ENCODE measurements around the gene TUBA1C. TPM values are rescaled to one million over a fixed set of nuclear protein-coding genes. Genes with fewer than 3 reads are reported as not detected.
"Not testable (repeated sequence)": the region's sequence is repeated elsewhere in the genome, so short reads cannot be mapped to it uniquely, and the experiment has no call there.

Gene TUBA1C
- total RNA-seq, 1 donor from 2014 or later: 123 TPM

DNA sequence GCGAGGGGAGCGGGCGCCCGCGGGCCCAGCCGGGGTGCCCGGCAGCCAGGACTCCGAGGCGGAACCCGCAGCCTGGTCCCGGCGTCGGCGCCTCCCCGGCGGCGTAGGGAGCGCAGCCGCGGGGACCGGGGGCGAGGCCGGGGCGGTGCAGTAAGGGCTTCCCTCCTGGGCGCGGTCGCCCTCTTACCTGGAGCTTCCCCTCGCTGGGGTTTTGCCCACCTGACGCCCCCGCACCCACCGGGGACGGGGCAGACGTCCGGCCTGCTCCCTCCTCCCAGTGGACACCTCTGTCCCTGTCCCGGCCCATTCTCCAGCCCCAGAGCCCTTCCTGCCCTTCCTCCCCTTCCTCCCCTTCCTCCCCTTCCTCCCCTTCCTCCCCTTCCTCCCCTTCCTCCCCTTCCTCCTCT is 413 bp upstream of the TUBA1C start:
- Mint-ChIP-seq H3K4me3 (peak overlapping the region; percentile 87), H3K4me1 (peaks cover 17% of the 10 kb centered on the region), H3K9me3 (no peaks in the 10 kb centered on the region), H3K27me3 (ENCODE audit: low read depth) (no peaks in the 10 kb centered on the region), H3K36me3 (peaks cover 10% of the 10 kb centered on the region), H3K27ac (peak overlapping the region; percentile 73)
- TF ChIP-seq, protein P1, sequence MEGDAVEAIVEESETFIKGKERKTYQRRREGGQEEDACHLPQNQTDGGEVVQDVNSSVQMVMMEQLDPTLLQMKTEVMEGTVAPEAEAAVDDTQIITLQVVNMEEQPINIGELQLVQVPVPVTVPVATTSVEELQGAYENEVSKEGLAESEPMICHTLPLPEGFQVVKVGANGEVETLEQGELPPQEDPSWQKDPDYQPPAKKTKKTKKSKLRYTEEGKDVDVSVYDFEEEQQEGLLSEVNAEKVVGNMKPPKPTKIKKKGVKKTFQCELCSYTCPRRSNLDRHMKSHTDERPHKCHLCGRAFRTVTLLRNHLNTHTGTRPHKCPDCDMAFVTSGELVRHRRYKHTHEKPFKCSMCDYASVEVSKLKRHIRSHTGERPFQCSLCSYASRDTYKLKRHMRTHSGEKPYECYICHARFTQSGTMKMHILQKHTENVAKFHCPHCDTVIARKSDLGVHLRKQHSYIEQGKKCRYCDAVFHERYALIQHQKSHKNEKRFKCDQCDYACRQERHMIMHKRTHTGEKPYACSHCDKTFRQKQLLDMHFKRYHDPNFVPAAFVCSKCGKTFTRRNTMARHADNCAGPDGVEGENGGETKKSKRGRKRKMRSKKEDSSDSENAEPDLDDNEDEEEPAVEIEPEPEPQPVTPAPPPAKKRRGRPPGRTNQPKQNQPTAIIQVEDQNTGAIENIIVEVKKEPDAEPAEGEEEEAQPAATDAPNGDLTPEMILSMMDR (IDR thresholded peaks at IDR 0.05; ENCODE audit: unreplicated experiment): no peak
- DNase-seq (ENCODE audit: low spot score in 2 of 2, unreplicated experiment in 2 of 2): peak; percentile 34 to 71

DNA sequence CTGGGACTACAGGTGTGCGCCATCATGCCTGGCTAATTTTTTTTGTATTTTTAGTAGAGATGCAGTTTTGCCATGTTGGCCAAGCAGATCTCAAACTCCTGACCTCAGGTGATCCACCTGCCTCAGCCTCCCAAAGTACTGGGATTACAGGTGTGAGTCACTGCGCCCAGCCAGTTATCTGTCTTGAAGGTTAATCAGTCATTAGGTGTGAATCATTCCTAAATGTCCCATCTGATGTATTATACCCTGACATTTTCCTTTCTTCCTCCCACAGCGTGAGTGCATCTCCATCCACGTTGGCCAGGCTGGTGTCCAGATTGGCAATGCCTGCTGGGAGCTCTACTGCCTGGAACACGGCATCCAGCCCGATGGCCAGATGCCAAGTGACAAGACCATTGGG is 4.3 kb downstream of the TUBA1C start:
- H3K36me3 Mint-ChIP-seq: peaks cover 28% of the 10 kb centered on the region
- H3K27ac Mint-ChIP-seq: peak overlapping the region; percentile 72
- H3K4me1 Mint-ChIP-seq: not testable (repeated sequence)

DNA sequence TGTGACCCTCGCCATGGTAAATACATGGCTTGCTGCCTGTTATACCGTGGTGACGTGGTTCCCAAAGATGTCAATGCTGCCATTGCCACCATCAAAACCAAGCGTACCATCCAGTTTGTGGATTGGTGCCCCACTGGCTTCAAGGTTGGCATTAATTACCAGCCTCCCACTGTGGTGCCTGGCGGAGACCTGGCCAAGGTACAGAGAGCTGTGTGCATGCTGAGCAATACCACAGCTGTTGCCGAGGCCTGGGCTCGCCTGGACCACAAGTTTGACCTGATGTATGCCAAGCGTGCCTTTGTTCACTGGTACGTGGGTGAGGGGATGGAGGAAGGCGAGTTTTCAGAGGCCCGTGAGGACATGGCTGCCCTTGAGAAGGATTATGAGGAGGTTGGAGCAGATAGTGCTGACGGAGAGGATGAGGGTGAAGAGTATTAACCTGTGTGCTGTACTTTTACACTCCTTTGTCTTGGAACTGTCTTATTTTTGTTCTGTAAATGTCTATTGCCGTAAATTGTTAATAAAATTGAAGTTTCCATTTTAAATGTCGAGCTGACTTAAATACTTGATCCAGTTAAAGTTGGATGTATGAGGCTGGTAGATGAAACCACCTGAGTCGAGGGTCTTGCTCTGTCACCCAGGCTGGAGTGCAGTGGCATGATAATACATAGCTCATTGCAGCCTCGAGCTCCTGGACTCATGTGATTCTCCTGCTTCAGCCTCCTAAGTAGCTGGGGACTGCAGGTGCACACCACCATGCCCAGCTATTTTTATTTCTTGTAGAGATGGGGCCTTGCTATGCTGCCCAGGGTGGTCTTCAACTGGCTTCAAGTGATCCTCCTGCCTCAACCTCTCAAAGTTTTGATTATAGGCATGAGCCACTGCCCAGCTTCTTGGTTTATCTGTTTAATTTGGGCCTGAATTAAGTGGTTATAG is 8.2 kb downstream of the TUBA1C start:
- peaks cover 3% of the 10 kb centered on the region for H3K4me1 Mint-ChIP-seq
- no peak for DNase-seq (ENCODE audit: low spot score in 2 of 2, unreplicated experiment in 2 of 2)
- H3K36me3 Mint-ChIP-seq: peaks cover 24% of the 10 kb centered on the region
- no peak overlapping the region for H3K4me3 Mint-ChIP-seq
- no peaks in the 10 kb centered on the region for H3K27me3 Mint-ChIP-seq (ENCODE audit: low read depth)
- TF ChIP-seq, protein P1 (IDR thresholded peaks at IDR 0.05; ENCODE audit: unreplicated experiment): no peak
- H3K27ac Mint-ChIP-seq: no peak overlapping the region
- H3K9me3 Mint-ChIP-seq: no peaks in the 10 kb centered on the region

More for the DNA sequence above, 4.3 kb downstream of the TUBA1C start:
- H3K27me3 Mint-ChIP-seq (ENCODE audit: low read depth); H3K9me3 Mint-ChIP-seq; H3K4me3 Mint-ChIP-seq; DNase-seq (ENCODE audit: low spot score in 2 of 2, unreplicated experiment in 2 of 2): not testable (repeated sequence)

DNA sequence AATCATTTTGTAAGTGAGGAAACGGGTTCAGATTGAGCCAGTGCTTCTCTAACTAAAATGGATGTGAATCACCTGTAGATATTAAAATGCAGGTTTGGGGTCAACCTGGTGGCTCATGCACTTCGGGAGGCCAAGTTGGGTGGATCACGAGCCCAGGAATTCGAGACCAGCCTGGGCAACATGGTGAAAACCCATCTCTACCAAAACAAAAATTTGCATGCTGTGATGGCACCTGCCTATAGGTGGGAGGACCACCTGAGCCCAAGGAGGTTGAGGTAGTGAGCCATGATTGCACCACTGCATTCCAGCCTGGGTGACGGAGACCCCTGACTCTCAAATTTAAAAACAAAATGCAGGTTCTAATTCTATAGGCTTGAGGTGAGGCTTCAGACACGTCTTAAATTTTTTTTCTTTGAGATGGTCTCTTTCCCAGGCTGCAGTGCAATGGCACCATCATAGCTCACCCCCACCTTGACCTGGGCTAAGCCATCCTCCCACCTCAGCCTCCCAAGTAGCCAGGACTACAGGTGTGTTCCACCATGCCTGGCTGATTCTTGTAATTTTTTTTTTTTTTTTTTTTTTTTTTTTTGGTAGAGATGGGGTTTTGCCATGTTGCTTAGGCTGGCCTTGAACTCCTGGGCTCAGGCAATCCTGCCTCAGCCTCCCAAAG is 9.0 kb downstream of the TUBA1C start:
- H3K4me1 Mint-ChIP-seq: no peaks in the 10 kb centered on the region
- H3K27me3 Mint-ChIP-seq (ENCODE audit: low read depth): no peaks in the 10 kb centered on the region
- TF ChIP-seq, protein P1 (IDR thresholded peaks at IDR 0.05; ENCODE audit: unreplicated experiment): no peak
- no peak overlapping the region for H3K4me3 Mint-ChIP-seq
- H3K36me3 Mint-ChIP-seq: peaks cover 22% of the 10 kb centered on the region
- no peak for DNase-seq (ENCODE audit: low spot score in 2 of 2, unreplicated experiment in 2 of 2)
- H3K9me3 Mint-ChIP-seq: no peaks in the 10 kb centered on the region
- H3K27ac Mint-ChIP-seq: no peak overlapping the region

DNA sequence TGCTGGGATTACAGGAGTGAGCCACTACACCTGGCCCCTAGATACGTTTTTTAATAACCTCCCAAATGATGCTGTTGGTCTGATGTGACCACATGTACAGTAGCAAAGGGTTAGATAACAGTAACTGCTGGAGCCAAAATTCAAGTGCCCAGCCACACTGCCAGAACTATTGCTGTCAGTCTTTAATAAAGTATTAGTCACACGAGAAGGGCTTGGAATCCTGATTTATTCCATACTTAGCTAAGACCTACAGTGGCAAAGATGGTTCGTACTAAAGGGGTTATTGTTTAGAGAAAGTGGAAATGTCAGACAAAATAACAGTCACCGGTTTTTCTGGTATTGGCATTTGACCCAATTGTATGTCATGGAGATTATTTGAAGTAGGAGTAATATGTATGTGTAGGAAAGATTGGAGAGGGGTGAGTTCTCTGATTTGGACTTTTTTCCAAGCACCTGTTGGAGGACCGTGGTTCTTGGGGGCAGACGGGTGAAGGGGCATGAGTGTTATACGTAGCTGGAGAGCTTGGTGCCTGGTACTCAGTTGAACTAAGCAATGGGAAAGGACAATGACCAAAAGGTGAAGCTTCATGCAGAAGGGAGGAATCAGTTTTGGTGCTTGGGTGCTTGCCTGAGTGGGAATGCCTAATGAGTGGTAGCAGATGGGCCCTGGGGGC is 9.7 kb downstream of the TUBA1C start:
- Mint-ChIP-seq H3K9me3 (no peaks in the 10 kb centered on the region), H3K27ac (no peak overlapping the region), H3K4me1 (no peaks in the 10 kb centered on the region), H3K36me3 (peaks cover 18% of the 10 kb centered on the region), H3K27me3 (ENCODE audit: low read depth) (no peaks in the 10 kb centered on the region), H3K4me3 (no peak overlapping the region)
- no peak for DNase-seq (ENCODE audit: low spot score in 2 of 2, unreplicated experiment in 2 of 2)
- TF ChIP-seq, protein P1 (IDR thresholded peaks at IDR 0.05; ENCODE audit: unreplicated experiment): no peak
